ENCODE data around the gene NCKAP1. TPM values are rescaled to one million over a fixed set of nuclear protein-coding genes. Genes with fewer than 3 reads are reported as not detected.

The NCKAP1 gene
- total and polyA plus RNA-seq, 10 of the 15 experiments (the other 5 are each of a cell fraction or from before 2014, with no cell fraction given) = 0.11 to 1.5 (median 0.52) TPM

DNA sequence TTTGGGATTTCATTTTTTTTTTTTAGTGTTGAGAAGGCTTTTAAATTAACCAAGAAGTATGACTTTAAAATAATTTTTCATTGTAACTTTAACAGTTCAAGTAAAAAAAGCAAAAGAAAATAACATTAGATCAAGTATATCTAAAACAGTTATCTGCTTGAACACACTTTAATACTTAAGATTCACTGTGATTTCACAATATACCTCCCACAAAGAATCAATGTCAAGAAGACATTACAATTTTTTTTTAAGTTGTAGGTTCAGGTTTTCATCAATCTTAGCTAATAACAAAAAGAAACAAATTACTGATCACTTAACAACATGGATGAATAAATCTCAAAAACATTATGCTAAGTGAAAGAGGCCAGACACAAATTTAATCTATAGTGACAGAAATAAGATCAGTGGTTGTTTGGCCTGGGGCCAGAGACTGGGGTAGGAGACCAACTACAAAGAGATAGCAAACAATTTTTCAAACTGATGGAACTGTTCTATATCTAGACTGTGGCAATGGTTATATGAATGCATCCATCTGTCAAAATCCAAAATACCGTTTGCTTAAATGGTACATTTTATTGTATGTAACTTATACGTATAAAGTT, 97.0 kb downstream of the NCKAP1 start:
- RAD21 ChIA-PET (ENCODE audit: unreplicated experiment) = no interaction called here
- WGBS (ENCODE audit: insufficient coverage, insufficient replicate concordance, low lambda C conversion rate, missing lambda C conversion rate) = 92% methylated on average over 2 of the region's 2 CpGs
- FAIRE-seq (no peak), ATAC-seq (no peak), DNase-seq (ENCODE audit: low read depth, low spot score) (no peak)
- Histone ChIP-seq H3K9ac (ENCODE audit: control insufficient read depth, insufficient read depth, low read length) (no peak overlapping the region), H2AFZ (ENCODE audit: control insufficient read depth, low read depth, low read length) (no peak overlapping the region), H3K9me3 (replicated peaks; ENCODE audit: control insufficient read depth, insufficient read depth, low read length) (no peaks in the 10 kb centered on the region), H4K20me1 (ENCODE audit: control insufficient read depth, insufficient read depth) (no peaks in the 10 kb centered on the region), H3K36me3 (ENCODE audit: control insufficient read depth in 2 of 2, insufficient read depth in 2 of 2, low read length in 1 of 2) (no peaks in the 10 kb centered on the region), H3K79me2 (ENCODE audit: control insufficient read depth, insufficient read depth, low read length) (no peaks in the 10 kb centered on the region), H3K4me2 (ENCODE audit: control insufficient read depth, insufficient read depth) (no peak overlapping the region), H3K4me3 (no peak overlapping the region), H3K4me1 (ENCODE audit: control insufficient read depth, insufficient read depth, low read length) (no peaks in the 10 kb centered on the region), H3K27me3 (replicated peaks in 1 of 2; ENCODE audit: control insufficient read depth in 2 of 2, insufficient read depth in 2 of 2, low read length in 1 of 2) (no peaks in the 10 kb centered on the region), H3K27ac (ENCODE audit: control insufficient read depth, insufficient read depth) (no peak overlapping the region)
- no TSS peak for BruUV-seq (replicated peaks)
- intact Hi-C loops (cut with micrococcal nuclease; ENCODE audit: unreplicated experiment) = no loop called here
- SMC1A ChIA-PET (ENCODE audit: uncharacterized antibody, unreplicated experiment) = interaction anchor here (0.8 kb wide), 1 partner anchor 10 kb away, joined by 3 read pairs; no protein-coding TSS in a partner anchor
- POLR2A ChIA-PET = no interaction called here
- TF ChIP-seq STAT1 (conservative IDR thresholded peaks at IDR 0.05) (no peak), CREB1 (IDR thresholded peaks at IDR 0.05; ENCODE audit: low read depth) (no peak), ESRRA (IDR thresholded peaks at IDR 0.05; ENCODE audit: low read length) (no peak), HDAC6 (IDR thresholded peaks at IDR 0.05; ENCODE audit: unreplicated experiment) (no peak), KLF5 (IDR thresholded peaks at IDR 0.05; ENCODE audit: partially characterized antibody) (no peak), ZNF217 (IDR thresholded peaks at IDR 0.05) (no peak), TBL1XR1 (IDR thresholded peaks at IDR 0.05; ENCODE audit: low read depth, low read length) (no peak), MYC (IDR thresholded peaks at IDR 0.05; ENCODE audit: insufficient read depth, insufficient read length, insufficient replicate concordance, low read length, severe bottlenecking) (no peak), MTA3 (IDR thresholded peaks at IDR 0.05; ENCODE audit: borderline replicate concordance, low read length) (no peak), SUZ12 (IDR thresholded peaks at IDR 0.05; ENCODE audit: unreplicated experiment) (no peak), KAT2A (conservative IDR thresholded peaks at IDR 0.05; ENCODE audit: control insufficient read depth, low read depth, low read length) (no peak), PAX8 (IDR thresholded peaks at IDR 0.05) (no peak), TCF12 (IDR thresholded peaks at IDR 0.05; ENCODE audit: low read depth, low read length) (no peak)
- TF ChIP-seq, protein P1, sequence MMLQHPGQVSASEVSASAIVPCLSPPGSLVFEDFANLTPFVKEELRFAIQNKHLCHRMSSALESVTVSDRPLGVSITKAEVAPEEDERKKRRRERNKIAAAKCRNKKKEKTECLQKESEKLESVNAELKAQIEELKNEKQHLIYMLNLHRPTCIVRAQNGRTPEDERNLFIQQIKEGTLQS (IDR thresholded peaks at IDR 0.05; ENCODE audit: borderline replicate concordance, extremely low read depth, low read depth, low read length) = no peak
- TF ChIP-seq, protein P2, sequence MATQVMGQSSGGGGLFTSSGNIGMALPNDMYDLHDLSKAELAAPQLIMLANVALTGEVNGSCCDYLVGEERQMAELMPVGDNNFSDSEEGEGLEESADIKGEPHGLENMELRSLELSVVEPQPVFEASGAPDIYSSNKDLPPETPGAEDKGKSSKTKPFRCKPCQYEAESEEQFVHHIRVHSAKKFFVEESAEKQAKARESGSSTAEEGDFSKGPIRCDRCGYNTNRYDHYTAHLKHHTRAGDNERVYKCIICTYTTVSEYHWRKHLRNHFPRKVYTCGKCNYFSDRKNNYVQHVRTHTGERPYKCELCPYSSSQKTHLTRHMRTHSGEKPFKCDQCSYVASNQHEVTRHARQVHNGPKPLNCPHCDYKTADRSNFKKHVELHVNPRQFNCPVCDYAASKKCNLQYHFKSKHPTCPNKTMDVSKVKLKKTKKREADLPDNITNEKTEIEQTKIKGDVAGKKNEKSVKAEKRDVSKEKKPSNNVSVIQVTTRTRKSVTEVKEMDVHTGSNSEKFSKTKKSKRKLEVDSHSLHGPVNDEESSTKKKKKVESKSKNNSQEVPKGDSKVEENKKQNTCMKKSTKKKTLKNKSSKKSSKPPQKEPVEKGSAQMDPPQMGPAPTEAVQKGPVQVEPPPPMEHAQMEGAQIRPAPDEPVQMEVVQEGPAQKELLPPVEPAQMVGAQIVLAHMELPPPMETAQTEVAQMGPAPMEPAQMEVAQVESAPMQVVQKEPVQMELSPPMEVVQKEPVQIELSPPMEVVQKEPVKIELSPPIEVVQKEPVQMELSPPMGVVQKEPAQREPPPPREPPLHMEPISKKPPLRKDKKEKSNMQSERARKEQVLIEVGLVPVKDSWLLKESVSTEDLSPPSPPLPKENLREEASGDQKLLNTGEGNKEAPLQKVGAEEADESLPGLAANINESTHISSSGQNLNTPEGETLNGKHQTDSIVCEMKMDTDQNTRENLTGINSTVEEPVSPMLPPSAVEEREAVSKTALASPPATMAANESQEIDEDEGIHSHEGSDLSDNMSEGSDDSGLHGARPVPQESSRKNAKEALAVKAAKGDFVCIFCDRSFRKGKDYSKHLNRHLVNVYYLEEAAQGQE (IDR thresholded peaks at IDR 0.05; ENCODE audit: low read depth, low read length) = no peak
- TF ChIP-seq, protein P3, sequence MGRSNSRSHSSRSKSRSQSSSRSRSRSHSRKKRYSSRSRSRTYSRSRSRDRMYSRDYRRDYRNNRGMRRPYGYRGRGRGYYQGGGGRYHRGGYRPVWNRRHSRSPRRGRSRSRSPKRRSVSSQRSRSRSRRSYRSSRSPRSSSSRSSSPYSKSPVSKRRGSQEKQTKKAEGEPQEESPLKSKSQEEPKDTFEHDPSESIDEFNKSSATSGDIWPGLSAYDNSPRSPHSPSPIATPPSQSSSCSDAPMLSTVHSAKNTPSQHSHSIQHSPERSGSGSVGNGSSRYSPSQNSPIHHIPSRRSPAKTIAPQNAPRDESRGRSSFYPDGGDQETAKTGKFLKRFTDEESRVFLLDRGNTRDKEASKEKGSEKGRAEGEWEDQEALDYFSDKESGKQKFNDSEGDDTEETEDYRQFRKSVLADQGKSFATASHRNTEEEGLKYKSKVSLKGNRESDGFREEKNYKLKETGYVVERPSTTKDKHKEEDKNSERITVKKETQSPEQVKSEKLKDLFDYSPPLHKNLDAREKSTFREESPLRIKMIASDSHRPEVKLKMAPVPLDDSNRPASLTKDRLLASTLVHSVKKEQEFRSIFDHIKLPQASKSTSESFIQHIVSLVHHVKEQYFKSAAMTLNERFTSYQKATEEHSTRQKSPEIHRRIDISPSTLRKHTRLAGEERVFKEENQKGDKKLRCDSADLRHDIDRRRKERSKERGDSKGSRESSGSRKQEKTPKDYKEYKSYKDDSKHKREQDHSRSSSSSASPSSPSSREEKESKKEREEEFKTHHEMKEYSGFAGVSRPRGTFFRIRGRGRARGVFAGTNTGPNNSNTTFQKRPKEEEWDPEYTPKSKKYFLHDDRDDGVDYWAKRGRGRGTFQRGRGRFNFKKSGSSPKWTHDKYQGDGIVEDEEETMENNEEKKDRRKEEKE (IDR thresholded peaks at IDR 0.05) = no peak
- in situ Hi-C loops (cut with MboI) = no loop called here
- CTCF ChIA-PET = no interaction called here
